Fibroblast of gingiva (primary cell): Measurements from ENCODE around the gene KLHL30.

ENCODE experiments used
- DNase-seq: peaks from one replicate; pipeline ENCODE4 v3.0.0-alpha.2; 2011; ENCODE audit warnings: low read depth

KLHL30 gene

GRCh38 chr2:238176613-238177012, 38.1 kb downstream of the KLHL30 start:
- peak; percentile 78 for DNase-seq

- no peak for DNase-seq
These were observed 42.1 kb downstream of the KLHL30 start for GRCh38 chr2:238180554-238180953.

GRCh38 chr2:238182362-238182761, 43.9 kb downstream of the KLHL30 start:
- DNase-seq = no peak

GRCh38 chr2:238183821-238184220, 45.4 kb downstream of the KLHL30 start:
- no peak for DNase-seq

- no peak for DNase-seq
These were observed 49.4 kb downstream of the KLHL30 start for GRCh38 chr2:238187618-238188548.

GRCh38 chr2:238190445-238190844, 52.0 kb downstream of the KLHL30 start:
- DNase-seq = no peak
